ENCODE data around the gene SDSL.

DNA sequence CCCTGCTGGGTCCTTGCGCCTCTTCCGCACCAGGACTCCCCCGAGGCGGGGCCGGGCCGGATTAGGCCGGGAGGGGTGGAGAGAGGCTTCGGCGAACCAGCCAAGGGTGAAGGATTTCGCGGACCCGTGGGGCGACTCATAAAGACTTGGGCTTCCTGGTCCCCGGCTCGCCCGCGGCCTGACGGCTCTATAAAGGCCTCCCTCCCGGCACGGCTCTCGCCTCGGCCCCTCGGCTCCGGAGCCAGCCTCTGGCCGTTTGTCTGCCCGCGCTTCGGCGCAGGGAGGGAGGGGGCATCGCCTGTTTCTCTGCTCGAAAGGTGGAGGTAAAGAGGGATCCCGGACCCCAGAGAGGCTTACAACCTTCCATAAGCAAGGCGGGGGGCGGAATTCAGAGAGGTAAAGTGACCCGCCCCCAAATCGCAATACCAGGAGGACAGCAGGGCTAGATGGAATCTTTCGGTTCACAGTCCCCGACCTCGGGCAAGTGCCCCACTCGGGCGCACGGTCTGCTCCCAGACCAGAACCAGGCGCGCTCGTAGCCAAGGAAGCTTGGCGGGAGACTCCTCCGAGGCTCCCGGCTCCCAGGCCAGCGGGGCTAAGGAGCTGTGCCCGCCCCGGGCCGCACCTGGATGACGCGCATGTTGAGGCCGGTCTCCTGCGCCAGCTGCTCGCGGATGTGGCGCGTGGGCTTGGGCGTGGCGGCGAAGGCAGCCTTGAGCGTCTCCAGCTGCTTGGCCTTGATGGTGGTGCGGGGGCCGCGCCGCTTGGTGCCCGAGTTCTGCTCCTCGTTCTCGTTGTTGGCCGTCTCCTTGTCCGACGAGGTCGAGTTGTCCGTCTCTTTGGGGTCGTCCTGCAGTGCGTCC, 45.6 kb downstream of the SDSL start:
- TF ChIP-seq ESRRG (CRISPR knock-in tag; IDR thresholded peaks at IDR 0.05) (no peak), ZNF8 (CRISPR knock-in tag; IDR thresholded peaks at IDR 0.05) (no peak), BACH2 (CRISPR knock-in tag; IDR thresholded peaks at IDR 0.05; ENCODE audit: borderline replicate concordance) (no peak), PPARA (CRISPR knock-in tag; IDR thresholded peaks at IDR 0.05; ENCODE audit: borderline replicate concordance) (no peak)
